ENCODE measurements around the gene PRKCB.

DNA sequence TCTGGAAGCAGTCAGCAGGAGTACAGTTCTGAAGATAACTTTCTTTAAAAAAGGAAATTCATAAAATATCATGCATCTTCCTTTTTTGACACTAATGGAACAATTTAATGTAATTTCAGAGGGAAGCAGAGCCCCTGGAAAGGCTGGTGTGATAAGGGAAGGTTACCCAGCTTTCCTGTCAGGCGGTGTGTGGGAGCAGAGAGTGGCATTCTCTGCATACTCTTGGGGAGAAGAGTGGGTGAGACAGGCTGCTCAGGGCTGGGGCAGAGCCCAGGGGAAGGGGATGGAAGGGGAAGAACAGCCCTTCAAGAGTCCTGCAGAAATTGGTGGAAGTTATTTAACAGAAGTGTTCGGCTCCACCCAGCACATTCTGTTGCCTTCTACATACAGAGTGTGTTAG lies 84.7 kb downstream of the PRKCB start:
- TF ChIP-seq TAF1 (IDR thresholded peaks at IDR 0.05; ENCODE audit: borderline replicate concordance, insufficient read depth, low read length) (no peak), REST (IDR thresholded peaks at IDR 0.05; ENCODE audit: insufficient read depth in 1 of 2, low read depth in 2 of 2, low read length in 2 of 2) (no peak), POLR2AphosphoS5 (IDR thresholded peaks at IDR 0.05; ENCODE audit: low read depth, low read length) (no peak), SIN3A (IDR thresholded peaks at IDR 0.05; ENCODE audit: borderline replicate concordance, insufficient read depth, low read length) (no peak)

Data from PFSK-1 (cell line).